ENCODE results near the gene LTBP2.
"Not testable (repeated sequence)": the region's sequence is repeated elsewhere in the genome, so short reads cannot be mapped to it uniquely, and the experiment has no call there.

Gene LTBP2

GRCh38 chr14:74474376-74474775, 137.7 kb downstream of the LTBP2 start:
- no peak for DNase-seq

GRCh38 chr14:74472601-74473000, 139.4 kb downstream of the LTBP2 start:
- DNase-seq = no peak

DNA sequence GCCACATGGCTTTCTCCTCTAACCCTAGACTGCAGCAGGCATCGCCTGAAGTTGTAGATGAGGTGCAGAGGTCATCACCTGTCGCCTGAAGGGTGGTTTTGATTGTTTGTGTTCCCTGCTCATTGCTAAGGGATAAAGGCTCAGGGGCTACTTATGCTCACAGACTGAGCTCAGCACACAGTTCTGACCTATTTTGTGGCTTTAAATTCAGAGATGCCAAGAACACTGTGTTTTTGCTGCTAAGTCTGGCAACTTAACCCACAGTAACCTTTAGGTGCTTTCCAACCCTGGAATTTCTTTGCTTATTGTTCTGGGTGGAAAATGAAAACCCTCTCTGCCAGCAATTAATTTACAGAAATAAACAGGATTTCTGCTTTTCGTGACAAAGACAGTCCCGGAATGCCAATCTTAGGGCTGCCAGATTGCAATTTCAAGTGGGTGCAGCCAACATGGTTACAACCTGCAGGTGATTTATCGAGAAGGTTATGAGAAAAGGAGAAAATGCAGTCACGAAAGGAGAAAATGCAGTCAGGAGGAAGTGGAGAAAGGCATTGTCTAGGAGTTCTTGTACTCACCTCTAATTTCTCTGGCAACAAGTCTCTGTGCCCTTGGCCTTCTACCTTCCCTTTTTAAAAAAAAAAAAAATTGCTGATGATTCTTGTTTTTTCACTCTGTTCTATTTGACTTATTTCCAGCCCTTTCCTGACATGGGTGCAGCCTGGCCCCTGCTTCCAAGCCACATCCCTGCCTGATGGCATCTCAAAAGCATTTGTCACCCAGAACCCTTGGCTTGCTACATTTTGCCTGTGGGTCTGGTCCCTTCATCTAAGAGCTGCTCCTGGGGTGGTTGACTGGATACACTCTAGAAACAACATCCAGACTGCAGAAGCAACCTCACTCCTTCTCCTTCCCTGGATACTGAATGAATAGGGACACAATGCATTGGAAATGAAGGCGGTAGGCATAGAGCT, 142.2 kb downstream of the LTBP2 start:
- DNase-seq = no peak

GRCh38 chr14:74468513-74468912, 143.5 kb downstream of the LTBP2 start:
- no peak for DNase-seq

GRCh38 chr14:74465335-74465734, 146.7 kb downstream of the LTBP2 start:
- DNase-seq = no peak

DNA sequence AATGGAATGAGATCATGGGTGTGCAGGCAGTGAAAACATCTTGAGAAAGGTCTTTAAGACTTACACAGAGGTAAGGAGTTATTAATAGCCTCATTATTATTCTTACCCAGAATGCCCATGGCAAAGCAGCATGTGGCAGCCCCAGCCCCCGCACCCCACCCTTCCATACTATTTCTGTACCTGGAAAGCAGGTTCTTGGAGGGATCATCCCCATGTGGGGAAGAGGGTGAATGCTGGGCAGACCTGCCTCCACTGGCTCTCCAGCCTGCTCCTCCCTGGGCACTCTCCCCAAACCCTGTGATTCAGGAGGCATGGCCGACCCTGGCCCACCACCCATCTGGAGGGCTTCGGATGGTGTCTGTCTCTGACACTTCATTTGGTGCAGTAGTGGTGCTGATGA, 147.3 kb downstream of the LTBP2 start:
- no peak for DNase-seq

- DNase-seq = no peak
Measured at GRCh38 chr14:74463697-74464096, 148.3 kb downstream of the LTBP2 start.

GRCh38 chr14:74462993-74463392, 149.0 kb downstream of the LTBP2 start:
- DNase-seq = no peak

GRCh38 chr14:74459976-74460375, 152.1 kb downstream of the LTBP2 start:
- DNase-seq = no peak

- DNase-seq = peak; percentile 32
Measured at GRCh38 chr14:74459289-74459946, 152.6 kb downstream of the LTBP2 start.

- no peak for DNase-seq
Measured at GRCh38 chr14:74457565-74457895, 154.5 kb downstream of the LTBP2 start.

DNA sequence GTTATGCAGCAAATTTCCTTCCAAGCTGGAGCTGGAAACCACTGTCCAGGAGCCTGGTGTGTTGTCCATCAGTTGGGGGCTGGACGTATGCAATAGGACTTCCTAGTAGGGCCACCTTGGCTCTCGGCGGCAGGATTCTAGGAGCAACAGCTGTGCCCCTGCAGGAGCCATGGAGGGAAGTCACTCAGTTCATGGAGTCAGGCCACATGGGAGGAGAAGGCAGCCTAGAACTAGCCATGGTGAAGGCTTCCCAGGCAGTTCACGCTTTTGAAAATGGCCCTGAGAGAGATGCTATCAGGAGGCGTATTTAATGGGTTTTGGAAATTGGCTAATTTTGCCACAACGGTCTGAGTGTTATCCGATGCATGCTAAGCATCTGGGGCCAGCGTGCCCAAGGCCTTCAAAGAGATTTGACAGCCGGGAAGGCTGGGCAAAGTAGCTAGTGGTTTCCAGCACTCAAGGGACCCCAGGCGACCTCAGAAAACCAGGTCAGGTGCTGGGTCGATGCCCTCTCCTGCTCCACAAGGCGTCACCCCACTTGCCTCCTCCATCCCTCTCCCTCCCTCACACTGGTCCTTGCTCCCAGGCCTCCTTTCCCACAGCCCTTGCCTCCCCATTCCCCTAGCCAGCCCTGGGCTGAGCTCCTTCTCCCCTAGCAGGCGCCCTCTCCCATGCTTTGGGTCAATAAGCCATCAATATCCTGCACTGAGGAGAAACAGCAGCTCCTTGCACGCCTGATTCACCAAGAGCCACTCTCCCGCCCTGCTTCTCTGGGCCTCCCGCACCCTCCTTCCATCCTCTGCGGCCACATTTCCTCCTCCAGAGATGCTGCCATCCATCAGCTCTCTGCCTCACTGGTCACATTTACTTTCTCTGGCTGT, 155.1 kb downstream of the LTBP2 start:
- no peak for DNase-seq

- not testable (repeated sequence) for DNase-seq
Measured at GRCh38 chr14:74454397-74454796, 157.6 kb downstream of the LTBP2 start.

Measured in stimulated activated CD4-positive, alpha-beta T cell treated with anti-CD3 and anti-CD28 coated beads, Interleukin-1b, Interleukin-23, amount 100 ng/mL, for 48 hours (primary cell).